GM18868 (cell line): Measurements from ENCODE around the gene RAB1B.
"Not testable (repeated sequence)": the region's sequence is repeated elsewhere in the genome, so short reads cannot be mapped to it uniquely, and the experiment has no call there.

Source experiments
- ATAC-seq: cut with Tn5 transposase; IDR thresholded peaks from one replicate; pipeline ENCODE4 v1.9.1; 2021; ENCODE audit warnings: mild to moderate bottlenecking, moderate library complexity; ENCODE audit not compliant: unreplicated experiment

The RAB1B gene

GRCh38 chr11:66239511-66239910, 28.9 kb upstream of the RAB1B start:
- ATAC-seq, result no peak

GRCh38 chr11:66239998-66240780, 28.2 kb upstream of the RAB1B start:
- ATAC-seq, result no peak

- ATAC-seq, result no peak
Measured at GRCh38 chr11:66240781-66241136, 27.7 kb upstream of the RAB1B start.

GRCh38 chr11:66242095-66242765, 26.2 kb upstream of the RAB1B start:
- ATAC-seq, result no peak

GRCh38 chr11:66243782-66244535, 24.5 kb upstream of the RAB1B start:
- ATAC-seq, result no peak

- no peak for ATAC-seq
Measured at GRCh38 chr11:66247295-66247694, 21.1 kb upstream of the RAB1B start.

GRCh38 chr11:66247801-66248200, 20.6 kb upstream of the RAB1B start:
- ATAC-seq, result no peak

- ATAC-seq, result no peak
Measured at GRCh38 chr11:66248903-66249302, 19.5 kb upstream of the RAB1B start.

- ATAC-seq, result no peak
Measured at GRCh38 chr11:66251809-66252208, 16.6 kb upstream of the RAB1B start.

GRCh38 chr11:66253081-66253480, 15.4 kb upstream of the RAB1B start:
- ATAC-seq, result not testable (repeated sequence)

- no peak for ATAC-seq
Measured at GRCh38 chr11:66258473-66258893, 10.0 kb upstream of the RAB1B start.

- ATAC-seq, result no peak
Measured at GRCh38 chr11:66259225-66259624, 9.2 kb upstream of the RAB1B start.

- no peak for ATAC-seq
Measured at GRCh38 chr11:66259956-66260355, 8.5 kb upstream of the RAB1B start.

- no peak for ATAC-seq
Measured at GRCh38 chr11:66261578-66261977, 6.9 kb upstream of the RAB1B start.

- no peak for ATAC-seq
Measured at GRCh38 chr11:66262191-66262590, 6.2 kb upstream of the RAB1B start.

GRCh38 chr11:66262696-66263095, 5.7 kb upstream of the RAB1B start:
- no peak for ATAC-seq

GRCh38 chr11:66263231-66263630, 5.2 kb upstream of the RAB1B start:
- no peak for ATAC-seq

GRCh38 chr11:66263785-66264184, 4.7 kb upstream of the RAB1B start:
- no peak for ATAC-seq

GRCh38 chr11:66264383-66264782, 4.1 kb upstream of the RAB1B start:
- ATAC-seq, result no peak

- no peak for ATAC-seq
Measured at GRCh38 chr11:66264914-66265313, 3.5 kb upstream of the RAB1B start.

- no peak for ATAC-seq
Measured at GRCh38 chr11:66265531-66266377, 2.7 kb upstream of the RAB1B start.
